ENCODE data around the gene XRCC3.

The XRCC3 gene

DNA sequence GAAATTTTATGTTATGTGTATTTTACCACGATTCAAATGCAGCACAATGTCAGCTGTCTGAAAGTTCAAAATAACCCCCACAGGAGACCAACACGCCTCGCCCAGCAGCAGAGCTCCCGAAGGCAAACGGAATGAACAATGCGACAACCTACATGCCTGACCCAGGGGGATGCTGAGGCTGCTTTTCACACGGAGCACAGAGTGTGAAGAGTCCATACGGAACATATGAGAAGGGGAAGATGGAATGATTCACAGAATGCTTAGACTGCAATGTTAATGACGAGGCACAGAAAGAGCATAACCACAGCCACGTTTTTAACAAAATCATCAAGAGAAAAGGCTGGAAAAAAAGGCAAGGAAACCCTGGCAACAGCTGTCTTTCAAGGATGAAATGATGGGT is 22.9 kb upstream of the XRCC3 start:
- no peak for DNase-seq

DNA sequence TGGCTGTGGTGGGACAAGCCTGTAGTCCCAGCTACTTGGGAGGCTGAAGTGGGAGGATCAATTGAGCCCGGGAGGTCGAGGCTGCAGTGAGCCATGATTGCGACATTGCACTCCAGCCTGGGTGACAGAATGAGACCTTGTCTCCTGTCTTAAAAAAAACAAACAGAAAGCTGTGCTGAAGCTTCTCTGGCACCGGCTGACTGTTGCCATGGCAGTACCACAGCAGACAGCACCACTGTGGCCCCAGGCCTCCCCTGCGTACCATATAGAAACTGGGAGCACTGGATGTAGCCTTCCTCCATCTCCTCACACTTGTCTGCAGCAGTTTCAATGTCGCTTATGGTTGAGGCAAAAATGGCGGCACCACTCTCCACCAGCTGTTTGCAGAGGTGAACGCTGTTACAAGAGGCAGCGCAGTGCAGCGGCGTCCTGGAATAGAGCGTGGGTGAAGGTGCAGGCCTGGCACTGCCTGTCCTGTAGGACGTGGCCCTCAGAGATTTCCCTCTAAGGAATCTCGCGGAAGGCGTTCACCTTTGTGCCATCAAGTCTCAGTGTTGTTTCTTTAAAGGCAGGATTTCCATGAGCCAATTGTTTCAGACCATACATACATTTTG is 22.3 kb upstream of the XRCC3 start:
- DNase-seq: no peak

DNA sequence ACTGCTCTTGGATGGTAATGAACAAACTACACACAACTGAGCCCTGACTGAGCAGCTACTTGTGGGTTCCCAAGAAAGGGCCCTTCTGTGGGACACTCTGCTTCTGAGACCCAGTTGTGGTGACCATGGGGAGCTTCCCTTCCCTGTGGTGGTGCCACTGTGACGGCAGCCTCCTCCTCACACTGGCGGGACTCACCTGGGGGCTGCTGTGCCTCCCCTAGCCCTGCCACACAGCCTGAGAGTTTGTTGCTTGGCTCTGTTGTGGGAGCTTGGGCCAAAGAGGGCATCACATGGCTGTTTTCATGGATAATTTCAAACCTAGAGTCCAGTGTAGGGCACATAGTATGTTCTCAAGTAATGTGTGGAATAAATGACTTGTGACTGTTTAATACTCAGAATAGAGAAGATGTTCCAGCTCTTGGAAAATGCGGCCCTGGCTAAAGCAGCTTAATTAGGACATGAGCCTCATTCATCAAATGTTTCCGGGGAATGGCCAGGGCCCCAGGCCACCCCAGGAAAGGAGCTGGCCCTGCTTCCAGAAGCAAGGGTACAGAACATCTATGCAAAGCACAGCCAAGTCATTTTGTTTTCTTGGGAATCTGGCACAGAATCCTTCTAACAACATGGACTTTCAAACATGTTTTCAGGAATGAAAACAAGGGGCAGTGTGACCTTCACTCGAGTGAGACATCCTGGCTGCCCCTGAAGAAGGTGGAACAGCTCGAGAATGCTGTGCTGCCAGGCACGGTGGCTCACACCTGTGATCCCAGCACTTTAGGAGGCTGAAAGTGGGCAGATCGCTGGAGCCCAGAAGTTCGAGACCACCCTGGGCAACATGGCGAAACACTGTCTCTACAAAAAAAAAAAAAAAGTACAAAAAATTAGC is 21.5 kb upstream of the XRCC3 start:
- no peak for DNase-seq

DNA sequence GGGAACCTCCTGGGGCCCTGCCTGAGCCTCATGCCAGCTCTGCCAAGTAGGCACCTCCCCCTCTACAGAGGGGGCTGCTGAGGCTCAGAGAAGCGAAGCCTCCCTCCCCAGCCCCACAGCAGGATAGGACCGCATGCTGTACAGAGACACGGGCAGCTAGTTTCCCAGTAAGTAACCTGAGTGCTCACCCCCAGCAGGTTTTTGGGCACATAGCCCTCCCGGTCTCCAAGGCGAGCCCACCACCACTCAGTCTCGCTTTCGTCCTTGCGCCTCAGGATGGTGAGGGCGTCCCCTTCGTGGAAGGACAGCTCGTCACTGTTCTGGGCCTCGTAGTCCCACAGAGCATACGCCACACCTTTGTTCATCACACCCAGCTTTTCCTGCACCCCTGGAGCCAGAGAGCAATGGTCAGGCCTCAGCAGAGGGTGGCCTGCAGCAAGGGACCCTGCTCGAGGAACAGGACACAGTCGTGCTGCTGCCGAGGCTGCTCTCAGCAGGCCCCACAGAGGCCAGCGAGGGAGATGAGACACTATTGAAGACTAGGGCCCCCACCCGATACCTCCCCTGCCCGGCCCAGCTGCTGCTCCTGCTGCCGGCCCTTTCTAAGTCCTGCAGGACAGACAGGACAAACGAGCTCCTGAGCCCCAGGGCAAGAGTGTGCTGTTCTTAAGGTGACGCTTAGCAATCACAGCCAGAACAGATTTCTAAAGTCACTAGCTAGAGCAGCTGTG is 20.7 kb upstream of the XRCC3 start:
- DNase-seq: no peak

GRCh38 chr14:103735439-103735814 is 20.2 kb upstream of the XRCC3 start:
- no peak for DNase-seq

DNA sequence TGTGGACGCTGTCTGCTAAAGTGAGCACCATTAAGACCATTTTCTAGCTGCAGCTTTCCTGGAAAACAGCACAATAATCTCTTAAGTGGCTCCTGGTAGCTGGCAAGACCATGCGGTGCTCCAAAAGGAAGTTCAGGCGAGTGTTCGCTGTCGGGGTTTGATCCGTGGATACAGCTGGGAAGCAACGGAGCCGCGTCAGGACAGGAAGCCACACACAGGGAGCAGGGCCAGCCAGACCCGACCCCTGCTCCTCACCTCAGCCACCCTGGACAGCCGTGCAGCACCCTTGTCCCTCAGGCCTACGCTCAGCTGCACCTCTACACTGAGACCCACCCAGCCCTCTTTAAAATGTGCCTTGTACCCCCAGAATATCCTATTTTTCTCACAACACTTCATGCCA is 19.8 kb upstream of the XRCC3 start:
- DNase-seq: no peak

GRCh38 chr14:103734081-103734888 is 19.0 kb upstream of the XRCC3 start:
- no peak for DNase-seq

GRCh38 chr14:103733651-103734050 is 18.4 kb upstream of the XRCC3 start:
- DNase-seq: no peak

GRCh38 chr14:103732868-103733620 is 17.8 kb upstream of the XRCC3 start:
- no peak for DNase-seq

DNA sequence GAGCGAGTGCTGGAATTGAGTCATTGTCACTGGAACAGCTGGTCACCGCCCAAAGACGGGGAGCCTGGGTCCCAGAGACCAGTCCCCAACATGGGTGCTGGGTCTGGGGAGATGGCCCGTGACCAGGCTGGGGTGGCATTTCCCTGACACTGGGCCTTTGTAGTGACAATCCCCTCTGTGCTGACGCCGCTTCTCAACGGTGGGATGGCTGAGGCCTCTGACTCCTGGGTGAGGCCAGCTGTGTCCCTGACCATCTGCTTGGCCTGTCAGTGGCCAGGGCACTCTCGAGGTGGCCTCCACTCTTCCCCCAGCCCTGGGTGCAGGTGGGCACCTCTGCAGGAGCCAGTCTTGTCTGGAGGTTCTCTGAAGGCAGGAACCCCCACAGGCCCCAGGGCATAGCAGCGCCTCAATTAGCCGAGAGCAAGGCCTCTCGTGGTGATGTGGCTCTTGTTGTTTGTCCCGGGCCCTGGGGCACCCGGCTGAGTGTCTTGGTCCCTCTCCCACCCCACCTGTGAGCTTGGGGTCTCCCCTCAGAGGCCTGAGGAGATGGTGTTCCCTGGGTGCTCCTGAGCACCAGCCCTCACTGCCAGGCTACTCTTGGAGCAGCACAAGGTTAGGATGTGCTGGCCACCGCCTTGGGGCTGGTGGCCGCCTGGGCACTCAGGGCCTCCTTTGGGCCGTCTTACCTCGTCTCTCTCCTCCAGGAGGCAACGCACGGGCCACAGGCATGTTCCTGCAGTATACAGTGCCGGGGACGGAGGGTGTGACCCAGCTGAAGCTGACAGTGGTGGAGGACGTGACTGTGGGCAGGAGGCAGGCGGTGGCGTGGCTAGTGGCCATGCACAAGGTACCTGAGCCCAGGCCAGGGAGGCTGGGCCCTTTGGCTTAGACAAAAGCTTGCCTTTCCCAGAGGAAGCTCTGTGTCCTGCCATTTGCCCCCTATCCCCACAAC is 16.9 kb upstream of the XRCC3 start:
- DNase-seq: no peak

DNA sequence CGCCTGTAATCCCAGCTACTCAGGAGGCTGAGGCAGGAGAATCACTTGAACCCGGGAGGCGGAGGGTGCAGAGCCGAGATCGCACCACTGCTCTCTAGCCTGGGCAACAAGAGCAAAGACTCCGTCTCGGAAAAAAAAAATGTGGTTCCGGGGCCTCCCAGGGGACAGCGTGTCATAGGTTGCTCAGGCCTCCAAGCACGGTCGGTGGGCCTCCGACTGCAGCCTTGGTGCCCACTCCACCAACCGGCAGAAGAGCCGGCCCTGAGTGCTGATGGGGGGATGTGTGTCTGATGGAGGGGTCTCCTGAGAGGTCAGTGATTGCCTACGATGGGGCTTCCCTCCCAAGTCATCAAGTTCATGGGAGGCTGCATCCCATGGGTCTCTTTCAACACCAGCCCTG is 16.2 kb upstream of the XRCC3 start:
- no peak for DNase-seq

GRCh38 chr14:103730490-103731035 is 15.3 kb upstream of the XRCC3 start:
- no peak for DNase-seq

- DNase-seq: no peak
Observed at GRCh38 chr14:103729496-103730448, 14.5 kb upstream of the XRCC3 start.

DNA sequence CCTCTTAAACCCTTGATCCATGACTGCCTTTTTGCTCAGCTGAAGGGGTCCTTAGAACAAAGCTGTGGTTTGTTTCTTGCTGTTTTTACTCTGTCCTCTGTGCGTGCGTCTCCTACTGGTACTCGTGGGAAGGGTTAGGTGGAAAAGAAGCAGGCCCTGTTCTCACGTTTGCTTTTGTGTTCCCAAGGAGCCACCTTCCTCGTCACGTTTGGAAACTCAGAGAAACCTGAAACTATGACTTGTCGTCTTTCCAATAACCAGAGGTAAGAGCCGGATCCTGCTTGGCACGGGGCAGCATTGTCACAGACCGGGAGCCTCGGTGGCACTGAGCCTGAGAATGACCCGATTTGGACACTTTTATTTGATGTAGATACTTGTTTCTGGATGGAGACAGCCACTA is 13.5 kb upstream of the XRCC3 start:
- DNase-seq: no peak

GRCh38 chr14:103728141-103728540 is 12.9 kb upstream of the XRCC3 start:
- DNase-seq: no peak

- no peak for DNase-seq
Observed at GRCh38 chr14:103727313-103727980, 12.2 kb upstream of the XRCC3 start.

DNA sequence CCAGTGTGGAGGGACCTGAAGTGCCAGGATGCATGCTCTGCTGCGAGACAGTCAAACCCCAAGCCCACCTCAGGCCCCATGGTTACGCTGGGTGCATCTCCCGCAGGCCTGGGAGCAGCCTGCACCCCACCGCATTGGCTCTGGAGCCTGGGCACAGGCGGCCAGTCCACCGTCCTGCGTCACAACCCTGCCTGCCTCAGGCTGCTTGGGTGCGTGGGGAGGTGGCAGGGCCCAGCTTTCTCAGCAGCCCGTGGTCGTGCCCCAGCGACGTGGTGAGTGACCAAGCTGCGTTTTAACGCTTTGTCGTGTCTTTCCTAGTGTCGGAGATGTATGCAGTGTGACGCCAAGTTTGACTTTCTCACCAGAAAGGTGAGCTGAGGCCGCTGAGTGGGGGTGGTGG is 11.2 kb upstream of the XRCC3 start:
- DNase-seq: no peak

DNA sequence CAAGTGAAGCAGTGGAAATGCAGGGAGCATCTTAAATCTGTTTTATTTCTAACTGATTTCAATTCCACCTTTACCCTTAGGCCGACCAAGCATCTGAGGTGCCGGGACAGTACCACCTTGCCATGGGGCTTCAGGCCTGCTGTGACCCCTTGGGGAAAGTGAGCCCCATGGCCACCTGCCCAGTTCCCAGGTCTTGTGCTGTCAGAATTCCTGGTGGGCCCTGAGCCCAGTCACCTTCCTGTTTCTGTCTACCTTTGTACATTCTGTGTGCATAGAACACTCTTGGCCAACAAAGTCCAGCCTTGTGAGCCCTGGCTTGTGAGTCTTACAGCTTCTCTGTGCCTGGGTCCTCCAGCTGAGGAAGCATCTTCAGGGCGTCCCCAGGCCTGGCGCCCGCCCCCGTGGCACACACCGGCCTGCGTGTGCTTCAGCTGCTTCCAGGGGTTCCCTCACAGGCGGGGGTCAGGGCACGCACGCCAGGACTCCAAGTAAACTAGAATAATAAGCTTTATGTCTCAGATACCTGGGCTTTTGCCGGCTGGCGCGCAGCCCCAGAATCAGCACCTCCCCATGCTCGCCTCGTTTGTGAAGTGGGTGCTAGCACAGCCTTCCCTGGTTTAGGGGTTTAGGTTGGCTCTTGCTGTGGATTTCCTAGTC is 10.6 kb upstream of the XRCC3 start:
- no peak for DNase-seq
